Putamen (tissue), 1 donor: ENCODE data around the gene BIN1.

ENCODE experiments used
- DNase-seq: peaks from one replicate; pipeline ENCODE4 v3.0.0-alpha.2; 2016; ENCODE audit warnings: low spot score

BIN1 gene

DNA sequence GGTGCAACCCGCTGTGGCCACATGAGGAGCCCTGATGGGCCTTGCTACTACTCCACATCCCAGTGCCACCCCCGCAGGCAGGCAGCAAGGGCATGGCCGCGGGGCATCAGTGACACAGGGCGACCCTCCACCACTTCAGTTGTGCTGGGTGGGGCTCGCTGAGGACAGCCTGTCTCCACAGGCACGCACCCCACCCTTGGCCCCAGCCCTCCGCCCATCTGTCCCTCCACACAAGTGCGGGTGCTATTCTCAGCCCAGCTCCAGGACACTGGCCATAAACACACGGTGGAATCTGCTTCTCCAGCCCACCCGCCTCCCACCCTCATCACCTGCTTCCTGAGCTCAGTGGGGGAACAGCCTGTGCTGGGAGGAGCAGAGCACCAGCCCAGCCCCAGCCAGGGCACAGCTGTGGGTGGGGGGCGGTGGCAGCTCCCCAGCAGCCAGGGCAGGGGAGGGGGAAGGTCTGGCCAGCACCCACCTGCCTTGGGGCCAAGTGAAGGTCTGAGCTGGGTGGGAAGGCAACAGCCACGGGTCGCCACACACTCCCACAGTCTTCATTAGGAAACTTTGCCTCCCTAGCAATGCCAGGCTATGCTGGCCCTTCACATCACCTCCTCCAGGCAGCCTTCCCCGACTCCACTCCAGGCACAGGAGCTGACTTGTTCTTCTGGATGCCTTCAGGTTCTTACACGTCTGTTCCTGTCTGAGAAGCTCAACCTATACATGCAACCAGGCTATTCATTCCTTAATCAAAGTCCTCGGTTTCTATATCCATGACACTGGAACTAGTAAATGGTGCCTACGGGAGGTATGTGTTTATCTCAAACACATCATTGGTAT is 16.5 kb downstream of the BIN1 start:
- no peak for DNase-seq

GRCh38 chr2:127089478-127090235 is 17.3 kb downstream of the BIN1 start:
- DNase-seq: no peak

DNA sequence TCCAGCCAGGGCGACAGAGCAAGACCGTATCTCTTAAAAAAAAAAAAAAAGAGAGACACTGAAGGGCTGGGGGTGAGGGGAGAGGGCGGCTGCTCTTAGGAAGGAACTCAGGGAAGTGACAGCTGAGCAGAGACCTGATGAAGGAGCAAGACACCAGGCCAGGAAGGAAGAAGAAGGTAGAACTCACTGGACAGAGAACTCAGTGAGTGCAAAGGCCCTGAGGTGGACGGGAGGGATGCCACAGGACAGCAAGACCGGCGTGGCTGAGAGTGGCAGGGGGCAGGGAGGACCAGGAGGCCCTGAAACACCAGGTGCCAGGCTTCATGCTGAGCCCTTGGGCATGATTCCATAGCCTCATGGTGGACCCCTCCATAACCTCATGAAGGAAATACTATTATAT is 18.2 kb downstream of the BIN1 start:
- DNase-seq: no peak

DNA sequence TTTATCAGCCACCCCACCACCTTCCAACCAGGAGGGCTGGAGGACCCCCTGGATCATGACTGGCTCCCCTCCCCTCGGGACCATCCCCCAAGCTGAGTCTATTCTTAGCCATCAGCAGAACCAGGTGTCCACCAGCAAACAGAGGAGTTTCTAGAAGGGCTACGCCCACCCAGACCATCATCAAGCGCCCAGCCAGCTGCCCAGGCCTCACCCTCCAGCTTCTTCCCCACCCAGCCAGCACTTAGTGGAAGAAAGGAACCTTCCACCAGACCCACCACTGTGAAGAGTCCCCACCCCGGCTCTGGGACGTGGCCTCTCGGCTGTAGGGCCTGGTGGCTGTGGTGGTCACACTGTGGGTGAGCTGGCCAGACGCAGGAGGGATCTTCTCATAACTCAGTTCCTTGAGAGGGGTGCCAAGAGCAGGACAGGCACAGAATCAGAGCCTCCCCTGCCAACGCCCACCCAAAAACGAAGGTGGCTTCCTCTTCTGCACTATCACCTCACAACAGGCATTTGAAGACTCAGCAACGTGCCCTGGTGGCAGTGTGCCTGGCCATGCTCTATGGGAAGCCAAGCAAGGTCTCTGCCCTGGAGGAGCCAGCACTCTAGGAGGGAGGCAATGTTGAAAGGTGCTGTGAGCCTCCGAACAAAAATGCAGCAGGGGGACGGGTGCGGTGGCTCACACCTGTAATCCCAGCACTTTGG is 19.0 kb downstream of the BIN1 start:
- no peak for DNase-seq

- no peak for DNase-seq
These were observed 19.8 kb downstream of the BIN1 start for GRCh38 chr2:127086990-127087790.

DNA sequence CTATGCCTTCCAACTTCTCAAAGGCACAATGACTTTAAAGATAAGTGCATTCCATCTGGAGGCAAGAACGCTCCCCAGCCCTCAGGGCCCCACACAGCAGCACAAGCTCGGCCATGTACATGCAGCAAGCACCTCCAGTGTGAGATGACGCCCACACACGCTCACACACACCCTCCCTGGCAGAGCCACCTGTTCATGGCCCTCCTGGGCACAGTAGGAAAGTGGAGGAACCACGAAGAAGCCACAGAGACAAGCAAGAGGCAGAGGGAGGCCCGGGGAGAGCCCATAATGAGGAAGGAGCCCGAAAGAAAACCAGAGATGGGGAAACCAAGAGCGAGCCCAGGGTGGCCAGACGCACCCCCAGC is 21.7 kb downstream of the BIN1 start:
- no peak for DNase-seq

- no peak for DNase-seq
These were observed 22.2 kb downstream of the BIN1 start for GRCh38 chr2:127084611-127085316.

GRCh38 chr2:127083819-127084503 is 23.0 kb downstream of the BIN1 start:
- no peak for DNase-seq

DNA sequence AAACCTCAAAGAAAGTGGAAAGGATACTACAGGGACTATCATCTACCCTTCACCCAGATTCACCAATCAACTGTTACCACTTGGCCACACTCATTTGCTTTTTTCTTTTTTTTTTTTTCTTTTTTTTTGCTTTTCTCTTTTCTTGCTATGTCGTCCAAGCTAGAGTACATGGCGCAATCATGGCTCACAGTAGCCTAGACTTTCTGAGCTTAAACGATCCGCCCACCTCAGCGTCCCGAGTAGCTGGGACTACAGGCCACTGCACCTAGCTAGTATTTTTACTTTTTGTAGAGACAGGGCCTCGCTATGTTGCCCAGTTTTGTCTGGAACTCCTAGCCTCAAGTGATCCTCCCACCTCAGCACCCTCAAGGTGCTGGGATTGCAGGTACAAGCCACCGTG is 24.0 kb downstream of the BIN1 start:
- DNase-seq: no peak

DNA sequence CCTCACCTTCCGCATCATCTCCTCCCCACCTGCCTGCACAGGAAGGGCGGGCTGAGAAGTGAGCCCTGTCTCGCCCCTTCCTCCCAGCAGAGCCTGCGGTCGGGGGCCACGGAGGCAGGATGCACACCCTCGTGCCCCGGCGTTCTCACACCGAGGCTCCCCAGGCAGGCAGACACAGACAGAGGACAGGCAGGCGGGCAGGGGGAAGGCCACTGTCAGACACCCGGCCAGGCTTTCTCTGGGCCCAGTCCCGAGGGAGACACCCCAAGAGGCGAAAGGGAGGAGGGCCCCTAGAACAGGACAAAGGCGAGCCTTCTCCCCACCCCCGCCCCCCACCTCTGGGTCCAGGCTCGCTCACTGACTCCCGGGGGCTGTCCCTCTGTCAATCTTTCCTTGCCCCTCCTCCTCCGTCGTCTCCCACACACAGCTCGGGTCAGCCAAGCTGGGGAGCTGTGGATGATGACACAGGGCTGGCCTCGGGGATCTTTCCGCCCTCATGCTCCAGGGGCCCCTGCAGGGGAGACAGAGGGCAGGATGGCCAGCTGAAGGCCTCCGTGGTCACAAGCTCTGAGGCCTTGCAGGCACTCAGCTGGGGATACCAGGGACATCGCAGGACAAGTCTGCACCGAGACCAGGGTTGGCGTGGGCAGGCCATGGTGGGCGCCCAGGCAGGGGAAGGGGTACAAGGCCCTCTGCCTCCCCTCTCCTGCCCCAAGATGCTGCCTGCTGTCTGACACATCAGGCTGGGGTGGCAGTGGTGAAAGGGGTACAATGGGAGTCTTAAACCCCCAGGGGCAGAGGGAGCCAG is 24.9 kb downstream of the BIN1 start:
- peak; percentile 94 for DNase-seq

- DNase-seq: no peak
These were observed 25.8 kb downstream of the BIN1 start for GRCh38 chr2:127080938-127081755.

DNA sequence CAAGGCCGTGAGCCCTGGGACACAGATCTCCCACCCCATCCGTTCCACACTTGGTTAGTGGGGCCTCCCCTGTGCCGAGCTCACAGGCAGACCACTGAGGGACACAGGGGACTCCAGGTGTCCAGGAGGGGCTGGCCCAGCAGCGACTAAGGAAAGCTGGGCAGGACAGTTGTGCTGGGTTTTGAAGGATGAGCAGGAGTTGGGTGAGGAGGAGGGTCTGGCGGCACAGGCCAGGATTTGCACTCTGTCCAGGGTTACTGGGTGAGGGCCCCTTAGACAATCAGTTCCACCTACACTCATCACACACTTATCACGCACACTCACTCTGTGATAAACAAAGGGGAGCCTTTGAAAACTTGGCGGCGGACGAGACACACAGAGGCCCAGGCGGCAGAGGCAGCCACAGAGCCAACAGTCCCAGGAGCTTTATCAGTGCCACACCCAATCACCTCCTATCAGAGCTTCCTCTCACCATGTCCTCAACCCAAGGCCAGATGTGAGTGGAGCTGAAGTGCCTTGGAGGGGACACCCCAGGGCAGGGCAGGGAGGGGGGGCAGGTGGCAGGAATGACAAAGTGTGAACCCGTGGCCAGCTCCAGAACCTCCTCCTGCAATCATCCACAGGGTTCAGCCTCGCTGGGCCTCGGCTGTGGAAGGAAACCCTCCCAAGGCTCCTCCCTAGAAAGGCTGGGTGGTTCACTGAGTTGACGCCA is 26.6 kb downstream of the BIN1 start:
- DNase-seq: no peak

GRCh38 chr2:127079358-127079920 is 27.5 kb downstream of the BIN1 start:
- no peak for DNase-seq

DNA sequence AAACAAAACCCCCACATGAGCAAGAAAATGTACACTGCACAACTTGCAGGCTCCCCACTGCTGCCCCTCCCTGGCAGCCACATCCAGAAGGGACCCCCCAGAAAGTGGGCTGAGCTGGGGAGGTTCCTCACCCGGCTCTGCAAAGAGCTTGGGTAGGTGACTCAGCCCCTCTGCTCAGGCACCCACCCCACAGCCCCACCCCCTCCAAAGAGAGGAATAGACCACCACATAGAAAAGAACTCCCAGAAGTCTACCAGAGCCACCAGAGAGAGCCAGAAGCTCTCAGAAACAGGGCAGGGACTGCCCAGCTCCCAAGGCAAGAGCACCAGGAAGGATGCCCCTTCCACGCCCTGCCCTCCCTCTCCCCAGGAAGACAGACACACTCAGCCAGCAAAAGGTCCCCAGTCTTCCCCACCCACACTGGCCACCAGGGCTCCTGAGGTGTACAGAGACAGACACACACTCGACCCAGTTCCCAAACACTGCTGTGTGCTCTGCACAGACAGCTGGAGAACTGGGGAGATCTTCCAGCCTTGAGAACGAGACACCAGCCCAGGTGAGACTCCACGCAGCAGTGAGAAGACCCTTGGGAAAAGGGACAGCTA is 28.2 kb downstream of the BIN1 start:
- DNase-seq: no peak

DNA sequence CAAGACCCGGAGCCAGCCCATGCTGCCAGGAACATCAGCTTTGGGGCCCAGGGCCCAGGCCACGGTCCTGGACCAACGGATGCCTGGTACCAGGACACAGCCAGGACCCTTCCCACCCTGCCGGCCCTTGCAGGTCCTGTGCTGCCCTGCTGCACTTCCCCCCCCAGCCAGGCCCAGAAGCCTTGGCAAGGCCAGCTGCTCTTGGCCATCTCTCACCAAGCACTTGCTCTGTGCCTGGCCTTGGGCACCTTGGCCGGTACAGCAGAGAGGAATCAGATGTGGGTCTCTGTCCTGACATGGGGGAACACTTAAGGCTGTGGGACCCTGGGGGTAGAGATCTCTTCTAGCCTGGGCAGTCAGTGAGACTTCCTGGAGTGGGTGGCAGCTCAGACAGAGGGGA is 28.9 kb downstream of the BIN1 start:
- no peak for DNase-seq

- no peak for DNase-seq
These were observed 30.0 kb downstream of the BIN1 start for GRCh38 chr2:127076924-127077323.

DNA sequence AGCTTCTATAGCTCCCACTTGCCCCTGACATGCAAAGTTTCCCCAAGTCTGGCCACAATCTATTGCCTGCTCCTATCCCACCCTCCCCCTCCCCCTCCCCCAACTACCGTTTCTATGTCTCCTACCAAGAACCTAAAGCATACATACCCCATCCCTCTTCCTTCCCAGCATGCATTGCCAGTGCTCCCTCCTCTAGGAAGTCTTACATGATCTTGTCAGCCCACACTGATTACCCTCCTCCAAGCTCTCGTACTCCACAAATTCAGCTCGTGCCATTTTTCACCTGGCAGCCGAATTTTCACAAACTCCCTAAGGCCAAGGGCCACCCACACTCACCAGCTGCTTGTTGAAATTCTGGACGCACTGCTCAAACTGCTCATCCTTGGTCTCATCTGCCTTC is 30.7 kb downstream of the BIN1 start:
- DNase-seq: no peak

DNA sequence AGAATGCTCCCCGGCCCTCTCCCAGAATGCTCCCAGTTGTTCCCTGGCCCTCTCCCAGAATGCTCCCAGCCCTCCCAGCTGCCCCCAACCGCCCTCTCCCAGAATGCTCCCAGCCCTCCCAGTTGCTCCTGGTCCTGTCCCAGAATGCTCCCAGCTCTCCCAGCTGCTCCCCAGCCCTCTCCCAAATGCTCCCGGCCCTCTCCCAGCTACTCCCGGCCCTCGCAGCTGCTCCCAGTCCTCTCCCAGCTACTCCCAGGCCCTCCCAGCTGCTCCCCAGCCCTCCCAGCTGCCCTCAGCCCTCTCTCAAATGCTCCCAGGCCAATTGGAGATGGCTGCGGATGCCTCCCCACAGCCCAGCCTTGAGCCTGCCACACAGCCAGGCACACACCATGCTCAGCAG is 31.1 kb downstream of the BIN1 start:
- no peak for DNase-seq
